OCI-LY1 (cell line): ENCODE results near the gene ZDHHC9.

Experiments used
- EZH2 ChIP-seq: fragments of 200-600 bp; sonication (generic), shearing (Covaris generic); IDR thresholded peaks from 2 replicates; pipeline ENCODE4 v1.8.0; 2017; ENCODE audit warnings: borderline replicate concordance, mixed run types, mild to moderate bottlenecking, antibody characterized with exemption, low read length, moderate library complexity, mixed read lengths
- TF ChIP-seq, protein P1 (sequence below): fragments of 200-600 bp; sonication (generic), shearing (Covaris generic); IDR thresholded peaks from 2 replicates; pipeline ENCODE4 v1.5.1; 2017; ENCODE audit warnings: mild to moderate bottlenecking, antibody characterized with exemption, low read length, moderate library complexity, mixed read lengths

DNA sequence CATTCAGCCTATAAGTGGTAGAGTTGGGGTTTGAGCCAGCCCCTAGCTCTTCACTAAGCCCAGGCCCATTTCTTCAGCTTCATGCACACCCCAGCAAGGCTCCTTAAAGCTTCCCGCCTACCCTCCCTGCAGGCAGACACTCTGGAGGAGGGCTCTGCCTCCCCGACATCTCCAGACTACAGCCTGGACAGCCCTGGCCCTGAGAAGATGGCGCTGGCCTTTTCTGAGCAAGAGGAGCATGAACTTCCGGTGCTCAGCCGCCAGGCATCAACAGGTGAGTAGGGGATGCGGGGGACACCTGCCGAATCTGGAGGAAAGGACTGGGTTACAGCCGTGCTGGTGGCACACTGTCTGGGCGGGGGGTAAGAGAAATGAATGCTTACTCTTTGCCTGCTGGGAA, 52.9 kb downstream of the ZDHHC9 start:
- TF ChIP-seq, protein P1, sequence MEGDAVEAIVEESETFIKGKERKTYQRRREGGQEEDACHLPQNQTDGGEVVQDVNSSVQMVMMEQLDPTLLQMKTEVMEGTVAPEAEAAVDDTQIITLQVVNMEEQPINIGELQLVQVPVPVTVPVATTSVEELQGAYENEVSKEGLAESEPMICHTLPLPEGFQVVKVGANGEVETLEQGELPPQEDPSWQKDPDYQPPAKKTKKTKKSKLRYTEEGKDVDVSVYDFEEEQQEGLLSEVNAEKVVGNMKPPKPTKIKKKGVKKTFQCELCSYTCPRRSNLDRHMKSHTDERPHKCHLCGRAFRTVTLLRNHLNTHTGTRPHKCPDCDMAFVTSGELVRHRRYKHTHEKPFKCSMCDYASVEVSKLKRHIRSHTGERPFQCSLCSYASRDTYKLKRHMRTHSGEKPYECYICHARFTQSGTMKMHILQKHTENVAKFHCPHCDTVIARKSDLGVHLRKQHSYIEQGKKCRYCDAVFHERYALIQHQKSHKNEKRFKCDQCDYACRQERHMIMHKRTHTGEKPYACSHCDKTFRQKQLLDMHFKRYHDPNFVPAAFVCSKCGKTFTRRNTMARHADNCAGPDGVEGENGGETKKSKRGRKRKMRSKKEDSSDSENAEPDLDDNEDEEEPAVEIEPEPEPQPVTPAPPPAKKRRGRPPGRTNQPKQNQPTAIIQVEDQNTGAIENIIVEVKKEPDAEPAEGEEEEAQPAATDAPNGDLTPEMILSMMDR = no peak
- TF ChIP-seq EZH2 = no peak
